Activated naive CD8-positive, alpha-beta T cell treated with anti-CD3 and anti-CD28 coated beads, Interleukin-2, amount 50 U/mL, for 16 hours (primary cell): ENCODE data around the gene REV1.

Source experiments
- DNase-seq: peaks from one replicate; pipeline ENCODE4 v3.0.0-alpha.2; 2020; ENCODE audit warnings: low read depth, low spot score

The REV1 gene

DNA sequence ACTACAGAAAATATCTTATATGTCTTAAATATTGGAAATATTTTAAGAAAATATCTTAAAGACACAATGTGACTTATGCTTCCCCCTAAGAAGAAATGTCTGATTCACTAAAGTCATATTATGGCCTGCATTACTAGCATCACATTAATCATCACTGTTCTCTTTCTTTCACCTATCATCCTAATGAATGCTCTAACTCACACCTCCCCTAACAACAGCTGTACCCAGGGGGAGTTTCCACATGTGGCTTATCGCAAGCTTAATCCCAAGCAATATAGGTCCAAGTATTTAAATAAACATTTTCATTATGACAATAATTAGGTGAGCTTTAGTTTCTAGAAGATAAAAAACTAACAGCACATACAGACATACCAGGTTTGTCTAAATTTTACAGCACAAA, 39.6 kb downstream of the REV1 start:
- no peak for DNase-seq

DNA sequence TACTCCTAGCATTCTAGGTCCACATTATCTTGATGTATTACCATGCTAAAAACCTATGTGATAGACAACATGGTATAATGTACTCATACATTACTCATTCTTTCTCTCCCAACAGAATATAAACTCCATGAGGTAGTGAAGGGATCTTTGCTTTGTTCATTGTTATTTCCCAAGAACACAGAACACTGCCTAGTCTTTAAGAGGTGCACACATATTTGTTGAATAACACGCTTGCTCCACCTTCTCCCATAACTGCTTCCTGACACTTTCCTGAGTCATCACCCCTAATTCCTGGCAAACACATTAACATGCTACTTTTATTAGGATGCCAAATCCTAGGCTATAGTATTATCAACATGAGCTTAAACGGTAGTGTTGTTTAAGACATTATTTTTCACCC, 41.3 kb downstream of the REV1 start:
- no peak for DNase-seq

DNA sequence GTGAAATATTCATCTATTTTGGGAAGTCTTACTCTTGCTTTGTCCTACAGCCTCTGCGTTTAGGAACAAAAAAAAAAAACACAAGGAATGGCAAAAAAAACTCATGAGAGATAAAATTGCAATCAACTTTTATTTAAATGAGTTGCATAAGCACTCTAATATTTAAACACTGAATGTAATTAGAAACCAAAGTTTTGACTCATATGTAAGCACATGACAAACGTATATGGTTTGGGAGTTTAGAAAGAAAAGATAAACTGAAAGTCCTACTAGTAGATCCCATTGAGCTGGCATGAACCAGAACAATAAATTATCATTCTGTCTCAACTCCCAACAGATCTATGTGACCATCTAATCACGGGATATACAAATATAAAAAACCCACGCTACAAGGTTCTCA, 44.8 kb downstream of the REV1 start:
- no peak for DNase-seq

DNA sequence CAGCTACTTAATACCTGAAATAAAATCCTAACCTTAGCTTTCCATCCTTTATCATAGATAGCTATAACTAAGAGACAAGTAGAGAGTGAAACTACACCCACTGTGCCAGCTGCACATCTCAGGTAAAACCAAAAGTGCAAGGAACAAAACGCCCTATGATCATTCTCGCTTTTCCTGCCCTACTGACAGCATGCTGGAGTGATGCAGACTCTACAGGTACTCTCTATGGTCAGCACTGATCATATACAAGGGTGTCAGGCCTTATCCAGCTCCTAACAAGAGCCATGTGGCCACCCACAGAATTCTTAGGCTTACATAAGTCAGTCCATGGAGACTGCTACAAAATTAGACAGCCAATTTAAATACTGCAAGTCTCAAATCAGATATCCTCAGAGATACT, 45.6 kb downstream of the REV1 start:
- DNase-seq, result no peak

DNA sequence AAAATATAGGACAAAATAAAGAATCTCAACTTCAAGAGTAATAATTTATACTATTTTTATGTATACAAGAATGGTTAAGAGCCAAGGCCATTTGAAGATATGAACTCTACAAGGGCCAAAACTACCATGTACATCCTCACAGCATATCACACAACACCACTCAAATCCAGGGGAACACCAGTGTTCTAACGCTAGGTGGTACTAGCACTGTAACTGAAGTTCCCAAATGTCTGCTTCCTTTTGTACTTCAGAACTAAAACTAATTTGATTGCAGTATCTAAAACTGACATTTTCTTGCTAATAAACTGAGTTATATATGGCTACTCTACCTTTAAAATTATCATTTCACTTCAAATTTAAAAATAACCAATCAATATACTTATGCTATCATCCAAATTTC, 47.0 kb downstream of the REV1 start:
- DNase-seq, result no peak

DNA sequence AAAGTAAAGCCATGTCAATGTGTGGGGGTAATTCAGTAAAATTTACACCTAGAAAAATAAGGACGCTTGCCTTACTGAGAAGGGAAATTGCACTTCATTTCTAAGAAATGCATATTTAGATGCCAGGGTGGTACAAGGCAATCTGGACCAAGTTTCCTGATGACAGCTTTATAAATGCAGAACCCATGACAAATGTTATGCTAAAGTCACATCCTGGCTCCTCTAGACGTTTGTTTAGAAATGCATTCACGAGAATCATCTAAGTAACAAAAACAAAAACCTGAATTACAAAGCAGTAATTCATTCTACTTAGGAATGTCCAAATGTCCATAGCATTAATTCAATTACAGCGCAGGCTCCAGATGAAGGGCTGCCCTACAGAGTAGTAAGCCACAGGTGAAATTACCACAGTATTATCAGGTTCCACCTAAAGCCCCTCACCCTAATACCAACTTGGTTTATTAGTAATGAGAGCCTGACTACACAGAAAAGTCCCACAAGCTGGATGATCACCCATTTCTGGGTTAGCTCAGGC, 49.8 kb downstream of the REV1 start:
- DNase-seq, result no peak

DNA sequence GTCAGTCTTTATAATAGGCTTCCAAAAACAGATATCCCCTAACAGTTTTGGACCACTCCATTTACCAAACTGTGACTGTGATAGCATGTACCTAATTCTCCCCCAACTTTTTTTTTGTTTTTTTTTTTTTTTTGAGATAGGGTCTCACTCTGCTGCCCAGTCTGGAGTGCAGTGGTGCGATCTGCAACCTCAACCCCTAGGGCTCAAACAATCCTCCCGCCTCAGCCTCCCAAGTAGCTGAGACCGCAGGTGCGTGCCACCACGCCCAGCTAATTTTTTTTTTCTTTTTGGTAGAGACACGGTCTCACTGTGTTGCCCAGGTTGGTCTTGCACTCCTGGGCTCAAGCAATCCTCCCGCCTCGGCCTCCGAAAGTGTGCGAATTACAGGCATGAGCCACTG, 52.9 kb downstream of the REV1 start:
- DNase-seq, result no peak

DNA sequence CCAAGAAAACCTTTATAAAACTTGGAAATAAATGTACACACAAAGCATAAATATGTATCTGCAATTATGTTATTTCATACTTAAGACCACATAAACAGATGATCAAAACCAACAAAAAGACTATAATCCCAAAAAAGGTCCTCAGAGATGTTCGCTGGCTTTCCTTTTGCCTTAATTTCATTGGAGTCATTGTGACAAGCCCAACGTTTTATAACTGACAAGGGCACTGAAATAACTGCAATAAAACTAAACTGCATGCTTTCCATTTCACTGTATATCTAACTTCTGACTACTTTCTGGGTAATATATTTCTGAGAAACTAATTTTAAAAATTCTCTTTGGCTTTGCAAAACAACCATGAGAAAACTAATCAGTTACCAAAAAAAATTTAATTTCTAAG, 56.5 kb downstream of the REV1 start:
- no peak for DNase-seq

DNA sequence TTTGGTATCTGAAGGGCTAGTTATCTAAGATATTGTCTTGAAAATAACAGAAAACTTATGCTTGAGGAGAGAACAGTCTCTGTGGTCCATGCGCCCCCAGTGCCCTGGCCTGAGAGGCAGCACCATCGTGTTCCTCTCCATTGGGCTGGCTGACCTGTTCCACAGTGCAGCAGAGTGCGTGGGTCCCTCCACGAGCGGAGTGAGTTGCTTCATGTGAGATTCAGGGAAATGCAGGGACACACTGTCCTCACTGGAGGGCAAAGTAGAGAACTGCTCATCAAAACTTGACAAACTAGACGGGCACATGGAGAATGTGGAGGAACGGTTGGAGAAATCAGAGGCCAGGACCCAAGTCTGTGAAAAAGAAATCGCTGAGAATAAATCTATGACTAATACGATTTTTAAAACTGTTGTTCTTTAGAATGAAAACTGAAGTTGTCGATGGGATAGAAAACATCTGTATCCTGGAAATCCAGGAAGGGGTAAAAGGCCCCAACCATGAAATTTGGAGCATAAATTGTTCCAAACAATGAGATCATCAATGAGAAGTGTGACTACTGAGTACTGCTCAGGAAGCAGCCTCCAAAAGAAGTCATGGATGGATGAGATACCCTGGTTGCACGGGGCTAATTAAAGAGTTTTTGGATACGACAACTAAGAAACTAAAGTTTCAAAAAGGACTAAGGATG, 58.1 kb downstream of the REV1 start:
- no peak for DNase-seq

DNA sequence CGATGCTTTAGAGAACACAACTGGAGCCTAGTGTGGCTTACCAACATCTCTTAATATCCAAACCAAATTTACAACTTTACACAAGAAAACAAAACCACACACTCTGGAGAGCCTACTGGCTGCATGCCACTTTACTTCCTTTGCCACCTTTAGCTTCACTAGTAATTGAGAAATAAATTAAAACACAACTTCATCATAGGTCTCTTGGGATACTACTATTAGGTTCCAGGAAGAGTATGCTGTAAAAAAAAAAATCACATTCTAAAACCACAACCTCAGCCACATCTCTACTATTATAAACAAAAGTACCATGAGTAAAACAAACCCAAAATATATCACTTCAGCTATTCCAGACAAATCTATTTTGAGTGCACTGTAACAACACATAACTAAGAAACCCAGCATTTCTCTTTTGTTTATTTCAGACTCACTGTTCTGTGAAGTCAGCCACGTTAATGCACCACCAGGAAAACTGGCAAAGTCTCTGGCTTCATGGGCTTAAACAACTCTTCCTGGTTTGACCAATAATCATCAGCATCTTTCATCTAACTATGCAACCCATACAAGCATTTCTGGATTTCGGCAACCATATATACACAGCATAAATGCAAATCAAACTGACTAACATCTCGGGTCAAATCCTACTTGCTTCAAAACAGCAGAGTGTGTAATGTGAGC, 59.1 kb downstream of the REV1 start:
- no peak for DNase-seq

DNA sequence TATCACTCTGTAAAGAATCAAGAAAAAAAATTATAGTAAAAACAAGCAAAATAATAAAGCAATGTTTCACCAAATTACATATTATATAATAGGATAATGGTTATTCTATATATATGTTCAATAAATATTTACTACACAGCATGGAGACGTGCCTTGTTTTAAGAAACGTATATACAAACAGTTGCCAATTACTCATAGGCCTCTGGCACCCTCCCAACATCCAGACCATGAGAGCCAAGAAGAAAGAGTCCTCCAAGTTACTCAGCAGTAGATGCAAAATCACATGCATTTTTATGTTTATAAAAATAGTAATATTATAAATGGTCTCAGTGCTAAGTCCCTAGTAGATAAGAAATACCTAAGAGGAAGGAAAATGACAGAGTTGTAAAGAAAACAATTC, 64.8 kb downstream of the REV1 start:
- no peak for DNase-seq

DNA sequence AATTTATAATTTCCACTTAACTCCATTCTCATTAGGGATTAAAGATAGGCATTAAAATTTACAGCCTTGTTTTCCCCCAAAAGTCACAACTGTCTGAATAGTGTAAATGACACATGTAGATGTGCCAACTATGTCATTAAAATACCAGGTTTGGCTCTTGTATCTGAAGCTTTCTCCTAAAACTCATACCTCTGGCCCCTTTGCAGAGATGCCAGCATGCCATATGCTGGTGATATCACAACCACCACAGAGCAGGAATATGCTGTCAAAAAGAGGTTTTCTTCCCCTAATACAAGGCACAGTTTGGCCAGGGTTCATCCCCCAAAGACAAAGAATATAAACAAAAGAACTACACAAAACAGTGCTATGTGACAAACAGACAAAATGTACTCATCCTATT, 65.4 kb downstream of the REV1 start:
- DNase-seq, result no peak

DNA sequence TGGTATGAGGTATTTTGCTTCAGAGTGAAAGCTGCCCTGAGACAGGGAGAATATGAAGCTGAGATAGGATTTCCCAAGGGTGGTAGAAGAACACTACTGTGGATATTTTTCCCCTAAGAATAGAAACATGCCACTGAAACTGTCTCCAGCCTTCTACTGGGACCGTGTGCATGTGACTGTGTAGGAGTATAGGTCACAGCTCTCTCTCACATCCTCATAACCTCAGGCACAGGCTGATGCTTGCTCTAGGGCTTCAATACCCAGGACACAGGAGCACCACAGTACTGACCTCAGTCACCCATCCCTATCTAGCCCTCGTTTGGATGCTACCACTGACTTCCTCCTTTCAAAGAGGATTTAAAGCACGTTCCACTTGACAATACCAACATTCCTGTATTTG, 67.2 kb downstream of the REV1 start:
- no peak for DNase-seq

DNA sequence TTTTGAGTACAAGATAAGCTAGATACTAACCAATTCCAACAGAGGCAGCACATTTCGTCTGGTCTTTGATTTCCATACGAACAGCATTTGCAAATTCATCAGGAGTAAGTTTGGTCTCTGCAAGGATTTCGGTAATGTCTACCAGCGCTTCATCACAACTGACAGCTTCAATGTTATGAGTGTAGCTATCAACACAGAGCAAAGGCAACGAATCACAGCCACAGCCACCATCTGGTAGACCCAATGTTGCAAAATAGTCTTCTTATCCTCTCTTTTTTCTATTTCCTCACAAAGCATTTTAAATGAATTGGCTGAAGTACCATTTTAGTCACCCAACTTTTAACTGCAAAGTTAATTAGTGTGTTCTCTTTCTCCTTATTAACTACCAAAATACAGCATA, 68.3 kb downstream of the REV1 start:
- no peak for DNase-seq

DNA sequence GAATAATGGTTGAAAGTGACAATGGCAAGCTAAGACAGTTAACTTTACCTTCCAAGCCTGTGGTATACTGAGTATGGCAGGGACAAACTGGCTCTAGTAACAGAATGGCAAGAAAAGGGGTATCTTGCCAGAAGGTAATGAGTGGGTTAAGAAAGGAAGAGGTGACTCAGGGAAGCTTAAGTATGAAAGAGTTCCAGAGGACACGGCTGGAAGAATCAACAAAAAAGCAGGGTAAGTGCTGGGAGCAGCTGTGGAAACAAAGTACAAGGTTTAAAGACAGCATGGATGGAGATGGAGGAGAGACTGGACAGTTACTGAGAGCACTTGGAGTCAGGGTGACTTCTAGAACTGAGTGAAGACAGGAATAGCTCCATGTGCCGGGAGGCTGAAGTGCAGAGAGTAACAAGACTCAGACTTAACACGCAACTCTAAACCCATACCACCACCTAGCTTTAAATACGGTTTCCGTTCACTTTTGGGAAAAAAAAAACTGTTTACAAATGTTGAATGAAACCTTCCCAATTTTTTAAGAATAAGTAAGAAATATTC, 69.0 kb downstream of the REV1 start:
- DNase-seq, result no peak

DNA sequence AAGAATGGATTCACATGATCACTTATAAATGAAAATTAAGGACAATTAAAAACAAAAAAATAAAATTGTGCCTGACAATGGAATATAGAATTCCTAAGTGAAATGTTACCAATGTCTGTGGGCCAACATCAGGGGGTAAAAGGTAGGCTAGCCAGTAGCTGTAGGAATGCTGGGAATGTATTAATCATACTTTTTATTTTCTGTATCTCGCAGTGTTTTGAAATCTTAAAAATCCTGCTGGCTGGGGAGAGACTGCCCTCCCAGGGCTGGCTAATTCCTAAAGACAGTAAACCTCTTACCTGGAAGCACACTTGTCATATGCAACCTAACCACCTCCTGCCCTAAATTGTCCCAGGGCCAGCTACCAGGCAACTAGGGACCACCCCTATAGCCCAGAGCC, 69.8 kb downstream of the REV1 start:
- no peak for DNase-seq

DNA sequence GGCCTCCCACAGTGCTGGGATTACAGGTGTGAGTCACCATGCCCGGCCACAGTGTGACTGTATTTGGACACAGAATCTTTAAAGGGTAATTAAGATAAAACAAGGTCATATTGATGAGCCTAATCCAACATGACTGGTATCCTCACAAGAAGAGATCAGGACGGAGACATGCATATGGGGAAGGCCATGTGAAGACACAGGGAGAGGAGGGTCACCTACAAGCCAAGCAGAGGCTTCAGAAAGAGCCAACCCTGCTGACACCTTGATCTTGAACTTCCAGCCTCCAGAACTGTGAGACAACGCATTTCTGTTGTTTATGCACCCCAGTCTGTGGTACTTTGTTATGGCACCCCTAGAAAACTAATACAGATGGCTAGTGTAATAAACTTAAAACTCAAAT, 72.4 kb downstream of the REV1 start:
- DNase-seq, result no peak

DNA sequence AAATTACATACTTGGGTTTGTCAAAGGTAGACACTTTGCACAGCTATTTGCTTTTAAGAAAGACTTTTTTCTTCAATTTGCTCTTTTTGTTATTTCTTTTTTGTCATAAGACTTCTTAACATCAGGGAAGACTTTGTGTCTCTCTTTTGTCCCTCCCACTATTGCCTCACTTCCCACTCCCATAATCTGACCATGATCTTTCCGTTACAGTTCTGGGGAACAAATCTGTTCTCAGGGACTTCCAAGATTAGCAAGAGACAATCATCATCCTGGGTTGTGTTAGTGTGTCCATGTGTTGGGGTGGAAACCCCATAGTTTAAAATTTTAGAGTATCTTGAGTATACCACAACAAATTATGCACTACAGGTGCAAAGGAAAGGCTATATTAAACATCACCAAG, 75.3 kb downstream of the REV1 start:
- no peak for DNase-seq

DNA sequence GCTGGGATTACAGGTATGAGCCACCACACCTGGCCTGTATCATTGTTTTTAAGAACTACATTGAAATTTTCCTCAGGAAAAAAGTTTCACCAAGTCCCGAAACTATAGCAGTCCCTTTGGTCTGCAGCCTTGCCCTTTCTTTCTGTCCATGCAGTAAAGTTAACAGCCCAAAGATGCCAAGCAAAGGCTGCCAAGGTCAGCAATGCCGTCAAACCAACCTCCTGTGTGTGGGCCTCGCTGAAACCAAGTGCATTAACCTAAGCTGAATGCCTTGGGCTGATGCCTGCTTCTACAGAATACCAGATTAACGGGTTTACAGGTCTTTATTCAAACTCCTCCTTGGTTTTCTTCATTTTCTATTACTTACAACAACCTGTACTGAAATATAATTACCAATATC, 79.5 kb downstream of the REV1 start:
- DNase-seq, result no peak

DNA sequence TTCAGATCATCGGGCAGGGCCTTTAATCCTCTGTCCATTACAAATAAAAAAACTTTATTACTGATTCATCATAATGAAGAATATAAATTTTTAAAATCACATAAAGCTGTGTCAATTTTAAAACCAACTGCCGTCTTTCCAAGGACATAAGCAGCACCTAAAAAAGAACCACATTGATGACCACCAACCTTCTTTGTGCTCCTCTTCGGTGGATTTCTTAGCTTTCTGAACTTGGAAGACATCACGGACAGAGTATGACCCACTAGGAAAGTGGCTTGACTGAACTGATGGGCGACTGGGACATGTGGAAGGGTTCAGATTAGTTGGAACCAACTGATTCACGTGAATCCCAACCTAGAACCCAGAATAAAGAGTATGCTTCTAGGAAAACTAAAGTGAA, 83.7 kb downstream of the REV1 start:
- DNase-seq, result no peak

DNA sequence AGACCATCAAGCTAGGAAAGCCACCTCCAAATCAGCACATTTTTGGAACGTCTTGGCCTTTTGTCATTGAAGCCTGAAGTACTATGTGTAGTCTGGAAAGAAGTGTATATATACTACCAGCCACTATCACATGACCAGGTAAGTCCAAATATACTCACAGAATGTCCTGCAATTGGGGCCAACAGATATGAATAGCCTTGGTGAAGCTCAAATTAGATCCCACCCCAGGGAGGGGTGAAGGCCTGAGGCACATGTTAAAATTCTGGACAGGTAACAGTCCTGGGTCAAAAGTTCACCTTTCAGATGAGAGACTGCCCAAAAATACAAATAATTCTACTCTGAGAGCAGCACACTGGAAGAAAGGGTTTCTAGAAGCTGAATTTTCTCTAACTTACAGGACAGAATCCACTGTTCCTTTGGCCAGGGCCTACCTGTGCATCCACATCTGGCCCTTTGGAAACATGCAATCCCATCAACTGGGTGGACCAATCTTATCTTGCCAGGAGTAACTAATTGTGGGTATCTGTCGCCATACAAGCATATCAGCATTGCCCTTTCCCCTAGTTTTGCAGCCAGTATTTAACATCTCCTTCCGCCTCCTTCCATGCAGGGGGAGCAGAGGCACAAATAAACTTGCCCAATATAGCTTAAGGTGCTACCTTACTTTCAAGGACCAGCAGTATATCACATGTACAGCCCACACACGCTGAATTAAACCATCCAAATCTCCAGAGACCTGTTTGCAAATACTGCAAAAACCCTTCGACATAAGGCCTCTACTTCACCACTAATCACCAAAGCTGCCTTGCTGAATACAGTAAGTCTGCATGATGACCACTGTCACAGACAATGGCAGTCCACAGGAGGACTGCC, 84.8 kb downstream of the REV1 start:
- DNase-seq, result no peak
